ENCODE measurements around the gene PADI6.
"Not testable (repeated sequence)": the region's sequence is repeated elsewhere in the genome, so short reads cannot be mapped to it uniquely, and the experiment has no call there.

Gene PADI6

DNA sequence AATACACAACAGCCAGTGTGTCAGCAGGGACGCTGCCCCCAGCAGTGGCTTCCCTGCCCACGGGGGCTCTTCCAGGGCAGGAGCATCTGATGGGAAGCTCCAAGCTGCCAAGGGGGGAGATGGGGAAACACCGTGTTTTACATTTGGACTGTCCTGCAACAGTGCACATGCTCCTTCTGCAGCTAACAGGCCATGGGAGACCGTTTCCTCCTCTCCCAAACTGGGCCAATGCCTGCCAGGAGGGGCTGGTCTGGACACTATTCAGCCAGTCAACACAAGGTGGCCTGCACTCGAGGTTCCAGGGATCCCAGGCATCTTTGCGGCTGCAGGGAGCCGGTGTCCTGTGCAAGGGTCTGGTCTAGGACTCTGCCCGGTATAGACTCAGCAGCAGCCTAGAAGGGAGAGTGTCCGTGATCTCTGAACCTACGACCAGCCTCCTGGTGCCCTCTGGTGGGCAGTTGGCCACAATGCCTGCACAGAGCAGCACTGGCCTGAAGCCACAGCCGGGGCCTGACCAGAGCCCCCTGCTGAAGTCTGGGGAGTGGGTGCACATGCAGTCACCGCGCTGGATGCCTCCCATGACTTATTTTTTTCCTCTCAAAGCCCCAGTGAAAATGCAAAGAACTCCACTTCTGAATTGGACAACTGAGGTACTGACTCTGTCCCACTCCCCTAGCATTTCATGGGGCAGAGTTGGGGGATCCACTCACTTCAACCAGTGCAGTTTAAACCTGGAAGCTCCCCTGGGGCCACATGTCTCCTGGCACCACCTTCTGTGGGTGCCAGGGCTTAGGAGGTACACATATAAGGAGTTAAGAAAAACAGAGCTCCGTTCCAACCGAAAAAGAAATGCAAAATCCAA is 34.1 kb downstream of the PADI6 start:
- DNase-seq, result no peak

DNA sequence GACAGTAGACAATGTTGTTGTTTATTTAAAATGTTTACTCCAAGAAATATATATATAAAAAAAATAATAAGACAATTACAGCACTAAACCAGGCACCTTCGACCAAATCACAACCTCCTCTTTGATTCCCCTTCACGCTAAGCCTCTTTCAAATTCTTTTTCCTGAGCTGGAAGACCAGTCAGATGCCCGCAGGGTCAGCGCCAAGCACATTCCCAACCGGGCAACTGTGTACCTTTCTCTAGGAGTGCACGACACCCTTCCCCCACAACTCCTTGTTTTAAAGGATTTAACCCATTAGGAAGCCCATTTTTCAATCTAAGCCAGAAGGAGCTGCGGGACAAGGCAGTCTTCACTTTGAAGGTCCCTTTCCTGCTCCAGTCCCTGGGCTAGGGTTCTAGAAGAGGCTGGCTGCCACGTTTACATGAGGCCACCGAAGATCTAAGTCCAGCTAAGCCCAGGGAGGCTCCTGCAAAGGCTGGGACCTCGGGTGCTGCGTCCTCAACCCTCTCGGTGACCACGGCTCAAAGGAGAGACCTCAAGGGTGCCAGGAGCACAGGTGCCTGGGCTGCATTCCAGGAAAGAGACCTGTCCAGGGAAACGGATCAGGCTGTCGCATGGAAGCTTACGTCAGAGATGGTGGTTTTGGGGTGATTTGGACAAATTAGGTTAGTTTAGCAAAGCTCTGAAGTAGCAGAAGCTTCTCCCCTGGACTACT is 34.9 kb downstream of the PADI6 start:
- not testable (repeated sequence) for DNase-seq

DNA sequence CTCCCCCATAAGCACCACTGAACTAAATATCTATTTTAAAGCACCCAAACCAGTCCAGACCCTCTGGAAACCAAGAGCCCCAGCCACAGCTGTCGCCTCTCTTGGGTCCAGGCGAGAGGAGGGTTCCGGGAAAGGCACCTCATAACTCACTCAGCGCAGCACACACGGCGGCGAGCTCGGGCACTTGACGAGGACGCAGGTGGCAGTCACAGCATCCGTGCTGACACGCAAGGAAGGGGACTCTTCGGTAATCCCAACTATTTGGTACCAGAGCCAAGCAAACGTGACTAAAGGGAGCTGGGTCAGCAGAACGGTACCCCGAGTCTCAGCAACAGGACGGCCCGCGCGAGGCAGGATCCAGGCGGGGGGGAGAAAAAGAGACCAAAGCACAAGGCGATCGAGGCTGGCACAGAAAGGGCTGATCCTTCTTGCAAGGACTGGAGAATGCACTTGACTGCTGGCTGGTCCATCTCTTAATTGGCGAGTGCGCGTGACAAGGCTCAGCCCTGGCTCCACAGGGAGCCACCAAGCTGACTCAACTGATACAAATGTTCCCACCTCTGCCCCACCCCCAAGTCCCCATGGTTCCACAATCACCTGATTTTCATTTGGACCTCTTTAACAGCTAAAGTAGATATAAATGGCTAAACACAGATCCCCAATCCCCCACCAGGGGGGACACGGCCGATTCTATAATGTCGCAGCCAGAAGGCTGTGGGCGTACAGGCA is 36.0 kb downstream of the PADI6 start:
- DNase-seq, result not testable (repeated sequence)

DNA sequence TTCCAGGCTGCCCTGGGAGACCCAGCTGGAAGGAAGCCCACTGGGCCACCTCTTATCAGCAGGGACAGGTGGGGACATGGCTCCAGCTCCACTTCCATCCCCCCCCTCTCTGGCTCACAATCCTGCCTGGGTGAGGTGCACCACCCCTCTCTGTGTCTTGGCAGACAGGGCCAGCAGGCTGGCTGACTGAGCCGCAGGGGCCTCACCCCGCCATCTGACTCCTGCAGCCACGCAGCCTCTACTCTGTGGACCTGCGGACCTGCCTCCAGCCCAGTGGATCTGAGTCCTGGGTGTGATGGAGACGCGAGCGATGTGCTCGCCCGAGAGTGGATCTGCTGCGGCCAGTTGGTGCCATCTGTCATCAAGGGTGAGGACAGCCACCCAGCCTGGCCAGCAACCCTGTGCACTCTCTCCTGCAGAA is 37.4 kb downstream of the PADI6 start:
- DNase-seq, result no peak

DNA sequence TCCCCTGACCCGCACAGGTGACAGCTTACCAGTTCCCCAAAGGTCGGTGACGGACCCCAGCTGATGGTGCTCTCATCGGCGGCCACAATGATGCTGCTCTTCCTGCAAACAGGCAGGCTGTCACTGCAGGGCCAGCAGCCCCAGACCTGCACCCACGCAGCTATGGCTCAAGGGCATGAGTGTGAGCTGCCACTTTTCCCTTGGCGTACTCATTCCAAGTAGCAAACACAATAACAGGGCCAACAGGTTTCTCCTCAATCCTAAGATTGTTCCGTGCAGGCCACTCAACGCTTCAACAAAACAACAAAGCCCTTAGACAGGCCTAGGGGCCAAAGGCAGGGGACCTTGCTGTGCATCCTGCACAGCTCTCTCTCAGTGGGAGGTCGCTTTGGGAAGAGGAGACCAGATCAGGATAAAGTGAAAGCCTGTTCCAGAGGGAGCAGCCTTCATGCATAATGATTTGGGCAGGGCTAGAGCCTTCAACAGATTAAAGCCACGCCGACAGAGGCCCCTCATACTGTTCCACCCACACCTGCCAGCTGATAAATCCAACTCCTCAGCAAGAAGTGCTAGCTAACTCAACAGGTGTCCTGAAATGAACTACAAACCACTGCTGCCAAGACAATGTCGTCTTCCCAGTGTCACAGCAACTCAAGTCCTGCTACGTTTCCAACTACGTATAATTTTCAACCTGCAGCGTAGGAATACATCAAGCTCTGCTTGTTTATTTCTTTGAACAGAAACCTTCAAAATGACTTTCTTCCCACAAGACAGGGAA is 40.3 kb downstream of the PADI6 start:
- no peak for DNase-seq

DNA sequence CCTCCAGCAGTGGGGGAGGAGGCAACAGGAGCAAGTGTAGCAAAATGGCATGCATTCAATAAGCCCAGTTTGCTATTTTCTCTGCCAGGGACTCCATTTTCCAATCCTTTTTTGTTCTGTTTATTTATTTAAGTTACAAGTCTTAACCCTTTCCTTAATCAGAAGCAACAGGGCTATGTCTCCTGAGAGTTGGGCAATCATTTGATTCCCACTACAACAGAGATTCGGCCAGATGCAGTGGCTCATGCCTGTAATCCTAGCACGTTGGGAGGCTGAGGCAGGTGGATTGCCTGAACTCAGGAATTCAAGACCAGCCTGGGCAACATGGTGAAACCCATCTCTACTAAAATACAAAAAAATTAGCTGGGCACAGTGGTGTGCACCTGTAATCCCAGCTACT is 42.0 kb downstream of the PADI6 start:
- no peak for DNase-seq

DNA sequence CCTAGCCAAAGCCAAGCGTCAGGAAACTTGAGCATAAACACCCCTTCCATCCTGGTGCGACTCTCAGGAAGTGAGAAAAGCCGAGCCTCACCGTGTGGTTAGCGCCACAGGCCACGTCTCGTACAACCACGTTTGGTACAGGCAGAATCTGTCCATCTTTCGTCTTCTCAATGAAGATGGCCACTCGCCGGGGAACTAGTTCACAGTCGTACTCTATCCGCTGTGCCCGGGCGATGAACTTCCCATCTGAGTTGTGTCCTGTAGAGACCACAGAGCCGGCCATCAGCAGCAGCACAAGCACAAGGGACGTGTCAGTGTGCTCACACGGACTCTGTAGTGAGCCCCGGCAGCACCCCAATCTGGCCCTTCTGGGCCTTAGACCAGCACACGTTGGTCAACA is 44.4 kb downstream of the PADI6 start:
- DNase-seq, result no peak

DNA sequence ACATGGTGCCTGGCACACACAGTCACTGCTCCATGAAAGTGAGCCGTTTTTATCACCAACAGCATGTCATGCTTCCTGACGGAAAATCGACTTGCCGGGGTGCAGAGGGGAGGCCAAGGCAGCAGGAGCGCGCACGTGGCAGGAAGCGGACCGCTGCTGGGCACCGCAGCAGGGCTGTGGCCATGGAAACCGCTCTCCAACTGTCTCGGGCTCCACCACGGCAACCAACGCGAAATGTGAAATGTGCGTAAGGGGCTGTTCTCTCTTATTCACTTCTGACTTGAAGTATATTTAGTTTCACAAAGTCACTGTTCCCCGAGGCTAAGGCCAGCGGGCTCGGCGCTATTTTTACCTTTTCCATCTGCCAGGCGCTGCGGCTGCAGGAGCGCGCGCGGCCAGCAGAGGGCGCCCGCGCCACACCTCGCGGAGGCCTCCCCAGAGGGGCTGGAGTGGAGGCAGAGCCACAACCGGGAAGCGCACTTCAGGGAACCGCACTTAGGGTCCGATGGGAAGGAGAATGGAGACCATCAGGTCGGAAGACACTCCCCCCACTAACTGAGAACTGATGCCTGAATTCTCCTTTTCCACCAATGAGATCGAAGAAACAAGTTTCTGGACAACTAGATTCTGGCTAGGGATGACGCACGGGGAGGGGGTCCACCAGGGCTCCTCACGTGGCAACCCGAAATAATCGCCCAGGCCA is 47.8 kb downstream of the PADI6 start:
- DNase-seq, result no peak

DNA sequence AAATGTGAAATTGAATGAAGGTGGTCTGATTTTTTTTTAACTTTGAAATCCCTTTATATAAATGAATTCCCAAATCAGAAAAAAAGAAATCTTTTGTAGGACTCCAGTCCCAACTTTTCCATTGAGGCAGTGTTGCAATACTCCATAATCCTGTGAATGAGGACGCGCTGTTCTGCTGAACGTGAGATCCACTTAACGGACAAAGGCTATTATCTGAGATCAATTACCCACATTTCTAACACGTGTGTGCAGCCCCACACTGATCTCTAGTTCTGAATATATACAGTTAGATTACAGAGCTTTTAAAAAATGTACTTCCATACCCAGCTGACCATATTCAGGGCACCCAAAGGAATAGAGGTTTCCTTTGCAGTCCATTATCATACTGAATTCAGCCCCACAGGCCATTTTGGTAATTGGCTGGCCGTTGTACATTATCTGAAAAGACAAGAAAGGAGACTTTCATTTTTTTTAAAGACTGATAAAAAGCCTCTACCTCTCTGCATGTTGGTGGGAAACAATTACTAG is 48.5 kb downstream of the PADI6 start:
- no peak for DNase-seq

DNA sequence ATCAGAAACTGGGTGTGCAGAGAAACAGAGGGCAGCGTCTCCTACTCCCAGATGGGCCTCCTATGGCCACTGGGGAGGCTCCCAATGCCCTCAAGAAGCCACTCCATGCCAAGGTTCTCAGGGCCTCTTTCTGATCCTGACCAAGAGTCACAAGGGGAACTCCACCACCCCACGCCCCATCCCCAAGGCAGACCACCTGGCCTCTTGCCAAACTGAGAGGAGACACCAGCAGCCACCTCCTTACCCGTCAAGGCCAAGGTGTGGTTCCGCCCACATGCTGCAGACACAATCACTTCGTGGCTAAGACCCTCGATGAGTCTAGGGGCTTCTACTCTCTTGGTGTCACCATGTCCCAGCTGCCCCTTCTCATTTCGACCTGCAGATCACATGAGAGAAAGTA is 50.5 kb downstream of the PADI6 start:
- DNase-seq, result no peak

DNA sequence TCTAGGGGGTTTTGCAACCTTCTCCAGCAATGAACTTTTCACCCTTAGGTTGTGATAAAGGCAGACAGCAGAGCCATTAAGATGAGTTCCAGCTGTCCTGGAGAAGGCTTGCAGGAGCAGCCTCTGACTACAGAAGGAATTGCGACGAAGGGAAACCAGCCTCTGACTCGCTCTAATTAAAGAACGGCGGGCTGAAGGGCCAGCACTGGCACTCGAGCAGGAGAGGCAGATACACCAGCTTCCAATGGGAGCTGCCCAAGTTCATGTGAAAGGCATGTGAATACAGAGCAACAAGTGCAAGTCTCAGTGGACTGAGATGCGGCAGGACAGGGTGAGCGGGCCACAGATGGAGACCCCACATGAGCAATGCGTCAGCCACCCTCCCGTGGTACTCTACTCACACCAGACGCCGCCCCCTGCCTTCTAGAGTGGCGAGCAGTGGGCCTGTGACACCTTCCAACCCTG is 51.8 kb downstream of the PADI6 start:
- DNase-seq, result no peak

DNA sequence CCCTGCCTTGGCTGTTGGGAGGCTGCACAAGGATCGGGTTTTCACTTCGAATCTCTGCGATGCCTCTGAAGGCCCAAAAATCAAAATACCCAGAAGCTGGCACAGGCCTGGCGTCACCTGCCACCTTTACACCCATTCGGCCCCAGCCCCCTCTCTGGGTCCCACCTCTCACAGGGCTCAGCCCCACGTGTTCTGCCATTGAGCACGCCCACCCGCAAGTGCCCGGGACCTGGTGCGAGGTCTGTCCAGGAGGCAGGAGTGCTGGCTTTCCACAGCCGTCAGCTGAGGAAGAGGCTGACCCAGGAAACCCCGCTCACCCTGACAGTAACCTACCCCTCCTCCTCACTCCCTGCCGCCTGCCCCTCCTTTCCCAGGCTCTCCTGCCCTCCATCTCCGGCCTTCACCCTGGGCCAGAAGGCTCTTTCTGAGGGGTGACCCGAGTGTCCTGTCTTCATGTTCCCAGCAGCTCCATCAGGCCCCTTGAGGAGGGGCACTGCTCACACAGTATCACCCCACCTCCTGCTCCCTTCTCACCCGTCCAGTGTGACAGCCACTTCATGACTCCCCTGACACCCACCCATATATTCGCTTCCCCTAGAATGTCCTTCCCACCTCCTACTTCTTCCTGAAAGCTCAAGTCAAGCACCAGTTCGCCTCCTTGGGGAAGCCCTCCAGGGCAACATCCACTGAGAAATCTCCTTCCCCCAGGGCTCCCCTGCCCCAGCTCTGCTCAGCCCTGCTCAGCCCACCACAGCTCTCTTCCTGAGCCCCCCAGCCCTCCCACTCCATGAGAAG is 54.0 kb downstream of the PADI6 start:
- no peak for DNase-seq

DNA sequence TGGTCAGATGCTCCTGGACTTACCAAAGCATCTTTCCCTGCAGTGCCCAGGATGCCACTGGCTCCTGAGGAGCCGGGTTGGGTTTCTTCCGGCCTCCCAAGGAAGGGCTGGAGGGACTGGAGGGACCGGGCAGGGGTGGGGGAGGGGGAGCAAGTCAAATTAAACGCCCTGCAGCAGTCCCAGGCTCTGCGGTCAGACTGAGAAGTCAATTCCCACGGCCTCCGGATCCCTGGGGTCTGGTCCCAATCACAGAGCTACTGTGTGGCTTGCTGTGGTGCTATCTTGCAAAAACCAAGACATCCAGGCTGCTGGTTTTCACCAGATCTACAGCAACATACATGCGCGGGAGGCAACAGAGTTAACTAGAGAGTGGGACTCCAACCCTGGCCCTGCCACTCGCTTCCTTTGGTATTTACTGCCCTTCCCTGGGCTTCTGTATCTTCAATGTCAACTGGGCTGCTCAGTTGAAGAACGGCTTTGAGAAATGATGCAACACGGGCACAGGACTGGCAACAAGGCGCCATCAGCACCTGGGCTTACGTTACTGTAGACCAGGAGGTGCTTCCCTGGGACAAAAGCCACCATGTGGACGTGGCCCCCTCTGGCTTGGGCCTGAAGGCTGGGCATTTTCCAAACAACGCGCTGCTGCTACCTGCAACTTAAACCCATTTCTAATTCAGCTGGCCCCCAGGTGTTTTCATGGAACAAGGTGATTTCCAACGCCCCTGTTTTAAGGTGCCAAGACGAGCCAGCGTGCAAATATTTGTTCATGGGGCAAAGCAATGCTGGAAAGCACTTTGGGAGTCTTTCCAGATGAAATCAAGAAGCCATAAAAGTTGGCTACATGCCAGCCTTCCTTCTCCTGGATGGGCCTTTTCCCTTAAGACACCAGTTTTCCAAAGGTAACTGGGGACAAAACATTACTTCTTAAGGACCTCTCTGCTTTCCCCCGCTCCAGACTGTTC is 56.0 kb downstream of the PADI6 start:
- DNase-seq, result no peak

DNA sequence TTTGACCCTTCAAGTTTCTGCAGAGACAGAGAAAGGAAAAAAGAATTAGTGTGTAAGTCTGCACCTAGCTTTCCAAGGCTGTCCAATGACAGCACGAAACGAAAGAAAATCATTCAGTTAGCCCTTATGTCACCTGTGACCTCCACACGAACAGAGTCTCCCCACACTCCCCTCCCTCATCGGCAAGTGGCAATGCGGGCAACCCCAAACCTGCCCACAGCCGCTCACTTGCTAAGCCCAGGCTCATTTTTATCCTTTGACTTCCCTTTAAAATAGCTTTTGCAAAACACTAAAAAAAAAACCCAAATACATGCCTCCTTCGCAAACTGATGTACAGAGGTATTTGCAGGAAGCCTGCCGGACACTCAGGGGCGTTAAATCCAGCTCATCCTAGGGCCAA is 57.2 kb downstream of the PADI6 start:
- DNase-seq, result no peak

DNA sequence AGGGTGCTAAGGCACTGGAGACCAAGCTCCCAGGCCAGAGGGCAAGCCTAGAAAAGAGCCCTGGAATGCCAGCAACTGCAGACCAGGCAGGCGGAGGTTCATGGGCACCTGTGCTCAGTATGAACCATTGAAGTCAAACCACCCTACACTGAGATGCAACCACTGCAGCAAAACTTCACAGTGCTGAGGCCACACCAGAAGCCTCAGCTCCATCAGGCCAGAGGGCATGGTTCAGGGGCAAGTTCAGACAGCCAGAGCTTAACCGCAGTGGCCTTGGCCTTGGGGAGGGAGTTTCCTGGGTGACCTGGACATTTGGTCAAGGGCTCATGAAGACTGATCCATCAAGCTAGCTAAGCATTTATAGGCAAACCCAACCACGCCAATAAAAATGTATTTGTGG is 60.4 kb downstream of the PADI6 start:
- DNase-seq, result no peak

DNA sequence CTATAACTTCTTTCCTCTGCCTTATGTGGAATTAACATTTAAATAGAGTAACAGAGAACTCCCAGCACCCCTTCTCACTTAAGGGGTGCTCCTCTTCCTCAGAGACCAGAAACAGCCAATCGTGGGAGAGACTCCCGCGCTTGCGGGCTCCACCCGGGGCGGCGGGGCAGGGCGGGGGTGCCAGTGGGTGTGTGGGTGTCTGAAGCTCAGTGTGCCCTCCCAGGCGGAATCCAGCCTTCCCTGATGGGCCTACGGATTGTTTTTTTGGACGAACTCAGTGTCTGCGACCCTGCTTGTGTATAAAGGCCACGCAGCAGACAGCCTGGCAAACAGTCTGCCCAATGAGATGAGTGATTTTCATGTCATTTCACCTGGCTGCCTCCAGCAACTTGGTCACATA is 61.3 kb downstream of the PADI6 start:
- no peak for DNase-seq

DNA sequence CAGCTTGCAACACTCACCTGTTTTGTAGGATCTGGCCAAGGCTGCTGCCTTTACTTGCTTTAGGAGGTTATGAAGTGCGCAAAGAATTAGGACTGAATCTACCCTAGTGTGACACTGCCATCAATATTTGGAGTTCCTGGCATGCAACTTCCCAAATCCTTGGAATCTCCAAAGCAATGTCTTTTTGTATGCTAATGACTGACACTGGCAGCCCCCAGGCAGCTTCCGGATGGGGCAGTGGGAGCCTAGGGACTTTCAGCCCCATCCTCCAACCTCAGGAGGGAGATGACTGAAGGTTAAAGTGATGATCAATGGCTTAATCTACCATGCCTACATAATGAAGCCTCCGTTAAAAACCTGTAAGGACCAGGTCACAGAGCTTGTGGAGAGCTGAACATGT is 62.0 kb downstream of the PADI6 start:
- no peak for DNase-seq

DNA sequence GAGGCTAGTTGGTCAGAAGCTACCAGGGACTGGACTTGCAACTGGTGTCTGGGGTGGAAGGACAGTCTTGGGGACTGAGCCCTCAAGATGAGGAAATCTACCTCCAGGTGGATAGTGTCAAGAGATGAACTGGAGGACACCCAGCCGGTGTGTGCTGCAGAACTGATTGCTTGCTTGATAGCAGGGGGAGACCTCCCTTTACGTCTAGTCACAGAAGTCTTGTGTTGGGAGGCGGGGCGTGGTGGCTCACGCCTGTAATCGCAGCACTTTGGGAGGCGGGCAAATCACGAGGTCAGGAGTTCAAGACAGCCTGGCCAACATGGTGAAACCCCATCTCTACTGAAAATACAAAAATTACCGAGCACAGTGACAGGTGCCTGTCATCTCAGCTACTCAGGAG is 62.6 kb downstream of the PADI6 start:
- no peak for DNase-seq

DNA sequence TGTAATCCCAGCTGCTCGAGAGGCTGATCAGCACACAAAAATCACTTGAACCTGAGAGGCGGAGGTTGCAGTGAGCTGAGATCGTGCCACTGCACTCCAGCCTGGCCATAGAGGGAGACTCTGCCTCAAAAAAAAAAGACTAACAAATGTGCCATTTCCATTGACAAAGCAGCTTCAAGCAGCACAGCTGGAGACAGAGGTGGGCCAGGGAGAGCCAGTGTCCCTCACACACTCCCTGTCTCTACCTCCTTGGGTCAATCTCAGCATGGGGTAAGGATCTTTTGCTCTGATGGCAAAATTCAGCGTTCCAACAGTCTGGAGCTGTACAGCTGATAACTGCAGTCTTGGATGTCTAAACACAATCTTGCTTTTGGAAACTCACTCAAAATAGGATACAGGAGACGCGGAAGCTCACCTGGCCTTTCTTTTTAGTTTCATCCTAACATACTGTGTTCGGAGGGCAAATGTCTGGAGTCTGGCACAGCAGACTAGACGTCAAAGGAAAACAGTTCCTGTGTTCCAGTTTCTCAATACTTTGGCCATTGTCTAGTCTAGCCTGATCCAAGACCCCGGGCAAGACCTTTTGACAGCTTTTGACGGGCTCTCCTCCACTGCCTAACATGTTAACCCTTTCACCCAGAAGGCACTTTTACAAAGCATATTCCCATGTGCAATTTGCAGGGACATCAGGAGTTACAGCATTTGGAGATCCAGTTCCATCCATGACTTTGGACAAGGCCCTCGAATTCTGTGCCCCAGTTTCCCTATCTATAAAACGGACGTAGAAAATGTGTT is 64.6 kb downstream of the PADI6 start:
- DNase-seq, result no peak
